NCI-H345 (cell line): ENCODE results near the gene MAGOHB.

Experiments
- DNase-seq: peaks from one replicate; lab custom pipeline; 2025; lab: John Stamatoyannopoulos, UW

The MAGOHB gene

DNA sequence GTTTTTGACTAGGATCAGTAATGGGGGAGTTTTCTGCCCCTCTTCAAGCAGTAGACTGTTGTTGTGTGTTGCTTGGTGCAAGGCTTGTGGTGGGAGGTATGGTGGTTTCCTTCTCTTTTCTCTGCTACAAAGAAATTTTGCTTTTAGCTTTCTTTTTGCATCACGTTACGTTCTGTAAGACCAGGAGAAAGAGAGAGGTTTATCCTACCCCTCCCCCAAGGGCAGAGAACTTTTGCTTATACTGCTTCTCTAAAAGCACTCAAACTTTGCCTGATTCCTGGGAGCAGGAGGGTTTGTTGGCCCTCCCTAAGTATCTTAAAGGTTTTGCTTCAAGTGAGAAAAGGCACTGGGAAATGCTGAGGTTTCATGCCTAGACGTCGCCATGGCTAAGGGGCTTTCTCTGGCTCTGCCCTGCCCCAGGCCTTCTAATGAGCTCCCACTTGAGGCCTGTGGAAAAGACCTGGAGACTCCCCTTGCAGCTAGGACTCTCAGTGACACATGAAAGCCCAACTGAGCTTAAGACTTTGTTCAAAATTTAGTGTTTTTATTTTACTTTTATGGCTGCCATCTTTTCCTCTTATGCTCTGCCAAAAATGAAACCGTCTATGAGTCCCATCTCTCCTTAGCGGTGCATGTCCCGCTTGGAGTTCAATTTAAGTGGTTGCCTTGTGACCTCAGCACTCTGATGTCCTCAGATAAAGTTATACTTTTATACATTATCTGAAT lies 58.5 kb downstream of the MAGOHB start:
- DNase-seq = no peak

DNA sequence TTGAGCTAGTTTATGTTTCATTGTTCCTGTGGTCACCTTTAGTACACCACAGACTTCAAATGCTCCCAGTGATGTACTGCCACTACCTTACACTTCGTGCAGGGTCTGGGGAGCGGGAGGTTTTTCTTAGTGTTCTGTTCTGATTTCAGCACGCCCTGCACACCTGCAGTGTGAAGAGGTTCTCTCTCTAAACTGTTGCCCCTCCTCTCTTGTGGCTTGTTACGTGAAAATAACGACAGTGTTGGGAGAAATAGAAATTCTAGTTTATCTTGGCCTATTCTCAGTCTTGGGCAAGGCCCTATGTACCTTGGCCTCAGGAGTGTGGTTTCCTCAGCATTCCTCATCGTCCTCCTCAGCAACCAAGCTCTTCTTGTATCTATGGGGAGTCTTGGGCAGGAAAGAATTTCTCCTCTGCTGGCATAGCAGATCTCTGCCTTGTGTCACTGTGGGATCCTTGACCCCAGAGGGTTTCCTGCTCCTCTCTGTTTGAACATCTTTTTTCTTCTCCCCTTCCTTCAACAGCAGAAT lies 59.1 kb downstream of the MAGOHB start:
- no peak for DNase-seq
